ENCODE results near the gene BSDC1.

DNA sequence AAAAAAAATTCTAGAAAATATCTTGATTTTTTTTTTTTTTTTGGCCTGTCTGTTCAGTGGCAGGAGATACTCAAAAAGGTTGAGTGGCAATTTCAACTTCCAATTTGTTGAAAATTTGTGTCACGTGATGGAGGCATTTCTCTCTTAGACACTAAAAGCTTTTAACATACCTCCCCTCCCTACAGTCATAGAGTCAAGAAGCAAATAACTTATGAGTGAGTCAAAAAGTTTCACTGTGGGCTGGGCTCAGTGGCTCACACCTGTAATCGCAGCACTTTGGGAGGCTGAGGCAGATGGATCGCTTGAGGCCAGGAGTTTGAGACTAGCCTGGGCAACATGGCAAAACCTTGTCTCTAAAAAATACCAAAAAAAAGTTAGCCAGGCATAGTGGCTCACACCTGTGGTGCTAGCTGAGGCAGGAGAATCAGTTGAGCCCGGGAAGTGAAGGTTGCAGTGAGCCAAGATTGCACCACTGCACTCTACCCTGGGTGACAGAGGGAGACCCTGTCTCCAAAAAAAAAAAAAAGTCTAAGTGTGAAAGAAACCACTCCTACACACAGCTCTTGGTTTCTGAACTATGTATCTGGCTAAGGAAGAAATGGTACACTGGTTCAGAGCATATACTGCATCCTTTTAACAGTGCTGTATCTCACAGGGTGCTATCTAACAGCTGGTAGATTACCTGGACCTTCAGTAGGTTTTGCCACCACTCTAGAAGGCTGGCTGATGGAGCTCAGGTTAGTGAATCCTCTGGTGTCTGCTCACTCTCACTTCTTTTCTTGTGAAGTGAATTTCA lies 11.6 kb upstream of the BSDC1 start:
- TF ChIP-seq, protein P1, sequence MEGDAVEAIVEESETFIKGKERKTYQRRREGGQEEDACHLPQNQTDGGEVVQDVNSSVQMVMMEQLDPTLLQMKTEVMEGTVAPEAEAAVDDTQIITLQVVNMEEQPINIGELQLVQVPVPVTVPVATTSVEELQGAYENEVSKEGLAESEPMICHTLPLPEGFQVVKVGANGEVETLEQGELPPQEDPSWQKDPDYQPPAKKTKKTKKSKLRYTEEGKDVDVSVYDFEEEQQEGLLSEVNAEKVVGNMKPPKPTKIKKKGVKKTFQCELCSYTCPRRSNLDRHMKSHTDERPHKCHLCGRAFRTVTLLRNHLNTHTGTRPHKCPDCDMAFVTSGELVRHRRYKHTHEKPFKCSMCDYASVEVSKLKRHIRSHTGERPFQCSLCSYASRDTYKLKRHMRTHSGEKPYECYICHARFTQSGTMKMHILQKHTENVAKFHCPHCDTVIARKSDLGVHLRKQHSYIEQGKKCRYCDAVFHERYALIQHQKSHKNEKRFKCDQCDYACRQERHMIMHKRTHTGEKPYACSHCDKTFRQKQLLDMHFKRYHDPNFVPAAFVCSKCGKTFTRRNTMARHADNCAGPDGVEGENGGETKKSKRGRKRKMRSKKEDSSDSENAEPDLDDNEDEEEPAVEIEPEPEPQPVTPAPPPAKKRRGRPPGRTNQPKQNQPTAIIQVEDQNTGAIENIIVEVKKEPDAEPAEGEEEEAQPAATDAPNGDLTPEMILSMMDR (IDR thresholded peaks at IDR 0.05), result no peak
- no peak for TF ChIP-seq POLR2AphosphoS5 (IDR thresholded peaks at IDR 0.05)
